ENCODE measurements around the gene SLC30A10. TPM values are rescaled to one million over a fixed set of nuclear protein-coding genes. Genes with fewer than 3 reads are reported as not detected.

The SLC30A10 gene
- 0.13 TPM in 1 of 2 replicates, not detected in the other for total RNA-seq
- long read RNA-seq = 0 reads

GRCh38 chr1:219927956-219928790, at the start of gene SLC30A10:
TSS of gene SLC30A10 (minus strand) at chr1:219928557. CDS start at chr1:219928440, 117 bp downstream.
- Mint-ChIP-seq H3K27me3 (ENCODE audit: unreplicated experiment) (peaks cover 42% of the 10 kb centered on the region), H3K36me3 (ENCODE audit: unreplicated experiment) (no peaks in the 10 kb centered on the region), H3K27ac (ENCODE audit: unreplicated experiment) (no peak within 1 kb of the TSS), H3K4me3 (ENCODE audit: unreplicated experiment) (peak within 1 kb of the TSS; percentile 77), H3K9me3 (ENCODE audit: unreplicated experiment) (no peaks in the 10 kb centered on the region), H3K4me1 (ENCODE audit: unreplicated experiment) (peaks cover 14% of the 10 kb centered on the region)
- no peak for TF ChIP-seq CTCF (IDR thresholded peaks at IDR 0.05)
- DNase-seq (ENCODE audit: extremely low spot score, unreplicated experiment) = no peak

GRCh38 chr1:219973213-219973612, 44.9 kb upstream of the SLC30A10 start:
- H3K4me3 Mint-ChIP-seq (ENCODE audit: unreplicated experiment) = no peak overlapping the region
- H3K27me3 Mint-ChIP-seq (ENCODE audit: unreplicated experiment) = no peaks in the 10 kb centered on the region
- no peaks in the 10 kb centered on the region for H3K4me1 Mint-ChIP-seq (ENCODE audit: unreplicated experiment)
- no peak overlapping the region for H3K27ac Mint-ChIP-seq (ENCODE audit: unreplicated experiment)
- no peak for TF ChIP-seq CTCF (IDR thresholded peaks at IDR 0.05)
- H3K36me3 Mint-ChIP-seq (ENCODE audit: unreplicated experiment) = peaks cover 68% of the 10 kb centered on the region
- DNase-seq (ENCODE audit: extremely low spot score, unreplicated experiment) = no peak
- H3K9me3 Mint-ChIP-seq (ENCODE audit: unreplicated experiment) = no peaks in the 10 kb centered on the region

GRCh38 chr1:219967361-219967760, 39.0 kb upstream of the SLC30A10 start:
- Mint-ChIP-seq H3K27me3 (ENCODE audit: unreplicated experiment) (no peaks in the 10 kb centered on the region), H3K4me3 (ENCODE audit: unreplicated experiment) (no peak overlapping the region), H3K36me3 (ENCODE audit: unreplicated experiment) (peaks cover 41% of the 10 kb centered on the region), H3K9me3 (ENCODE audit: unreplicated experiment) (no peaks in the 10 kb centered on the region), H3K4me1 (ENCODE audit: unreplicated experiment) (no peaks in the 10 kb centered on the region), H3K27ac (ENCODE audit: unreplicated experiment) (no peak overlapping the region)
- DNase-seq (ENCODE audit: extremely low spot score, unreplicated experiment) = no peak
- no peak for TF ChIP-seq CTCF (IDR thresholded peaks at IDR 0.05)

- Mint-ChIP-seq H3K4me3 (ENCODE audit: unreplicated experiment) (no peak overlapping the region), H3K9me3 (ENCODE audit: unreplicated experiment) (no peaks in the 10 kb centered on the region), H3K27me3 (ENCODE audit: unreplicated experiment) (no peaks in the 10 kb centered on the region), H3K36me3 (ENCODE audit: unreplicated experiment) (peaks cover 34% of the 10 kb centered on the region), H3K27ac (ENCODE audit: unreplicated experiment) (no peak overlapping the region), H3K4me1 (ENCODE audit: unreplicated experiment) (no peaks in the 10 kb centered on the region)
- no peak for TF ChIP-seq CTCF (IDR thresholded peaks at IDR 0.05)
- DNase-seq (ENCODE audit: extremely low spot score, unreplicated experiment) = no peak
Observed at GRCh38 chr1:219966071-219966349, 37.7 kb upstream of the SLC30A10 start.

GRCh38 chr1:219965285-219966070, 37.1 kb upstream of the SLC30A10 start:
- no peak for TF ChIP-seq CTCF (IDR thresholded peaks at IDR 0.05)
- peaks cover 29% of the 10 kb centered on the region for H3K36me3 Mint-ChIP-seq (ENCODE audit: unreplicated experiment)
- no peaks in the 10 kb centered on the region for H3K4me1 Mint-ChIP-seq (ENCODE audit: unreplicated experiment)
- no peak for DNase-seq (ENCODE audit: extremely low spot score, unreplicated experiment)
- no peak overlapping the region for H3K4me3 Mint-ChIP-seq (ENCODE audit: unreplicated experiment)
- no peak overlapping the region for H3K27ac Mint-ChIP-seq (ENCODE audit: unreplicated experiment)
- no peaks in the 10 kb centered on the region for H3K9me3 Mint-ChIP-seq (ENCODE audit: unreplicated experiment)
- H3K27me3 Mint-ChIP-seq (ENCODE audit: unreplicated experiment) = no peaks in the 10 kb centered on the region
